Measurements from ENCODE around the gene HEATR1. TPM values are rescaled to one million over a fixed set of nuclear protein-coding genes. Genes with fewer than 3 reads are reported as not detected.

Gene HEATR1
- total RNA-seq, 1 experiment from 2014 or later: 68.3 TPM

GRCh38 chr1:236516929-236517704 lies 87.2 kb downstream of the HEATR1 start:
- intact Hi-C loops (cut with micrococcal nuclease): no loop called here
- Histone ChIP-seq H3K4me2 (ENCODE audit: low read length) (no peak overlapping the region), H3K4me1 (ENCODE audit: control insufficient read depth in 1 of 2, insufficient read depth in 2 of 2, low read length in 2 of 2) (no peaks in the 10 kb centered on the region), H3K27me3 (ENCODE audit: insufficient read depth, low read length) (no peaks in the 10 kb centered on the region), H2AFZ (ENCODE audit: low read depth, low read length, poor library complexity, severe bottlenecking) (no peak overlapping the region), H3K27ac (ENCODE audit: low read depth, low read length) (no peak overlapping the region), H3K79me2 (ENCODE audit: insufficient read depth, low read length) (no peaks in the 10 kb centered on the region), H3K9me2 (ENCODE audit: insufficient read depth) (no peaks in the 10 kb centered on the region), H3K4me3 (replicated peaks in 1 of 2; ENCODE audit: low read depth in 1 of 2, low read length in 2 of 2) (no peak overlapping the region), H3K36me3 (ENCODE audit: control insufficient read depth in 1 of 2, insufficient read depth in 2 of 2, low read length in 2 of 2) (no peaks in the 10 kb centered on the region), H4K20me1 (ENCODE audit: insufficient read depth) (no peaks in the 10 kb centered on the region), H3K9me3 (ENCODE audit: control insufficient read depth in 1 of 2, insufficient read depth in 1 of 2, low read depth in 1 of 2, low read length in 2 of 2) (no peaks in the 10 kb centered on the region), H3K9ac (ENCODE audit: low read length) (no peak overlapping the region)
- ChIA-PET RAD21 (ENCODE audit: low non-redundant PET in 1 of 2, low total read pairs in 2 of 2, uncharacterized antibody in 2 of 2, unreplicated experiment in 2 of 2) (no interaction called here), CTCF (no interaction called here), POLR2A (no interaction called here)
- ATAC-seq (no peak), DNase-seq (ENCODE audit: low read depth, low spot score) (no peak)
- TF ChIP-seq, protein P1, sequence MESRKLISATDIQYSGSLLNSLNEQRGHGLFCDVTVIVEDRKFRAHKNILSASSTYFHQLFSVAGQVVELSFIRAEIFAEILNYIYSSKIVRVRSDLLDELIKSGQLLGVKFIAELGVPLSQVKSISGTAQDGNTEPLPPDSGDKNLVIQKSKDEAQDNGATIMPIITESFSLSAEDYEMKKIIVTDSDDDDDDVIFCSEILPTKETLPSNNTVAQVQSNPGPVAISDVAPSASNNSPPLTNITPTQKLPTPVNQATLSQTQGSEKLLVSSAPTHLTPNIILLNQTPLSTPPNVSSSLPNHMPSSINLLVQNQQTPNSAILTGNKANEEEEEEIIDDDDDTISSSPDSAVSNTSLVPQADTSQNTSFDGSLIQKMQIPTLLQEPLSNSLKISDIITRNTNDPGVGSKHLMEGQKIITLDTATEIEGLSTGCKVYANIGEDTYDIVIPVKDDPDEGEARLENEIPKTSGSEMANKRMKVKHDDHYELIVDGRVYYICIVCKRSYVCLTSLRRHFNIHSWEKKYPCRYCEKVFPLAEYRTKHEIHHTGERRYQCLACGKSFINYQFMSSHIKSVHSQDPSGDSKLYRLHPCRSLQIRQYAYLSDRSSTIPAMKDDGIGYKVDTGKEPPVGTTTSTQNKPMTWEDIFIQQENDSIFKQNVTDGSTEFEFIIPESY (IDR thresholded peaks at IDR 0.05; ENCODE audit: extremely low read depth, insufficient replicate concordance, low read length): no peak
- TF ChIP-seq CTCF (IDR thresholded peaks at IDR 0.05 in 2 of 3, conservative IDR thresholded peaks at IDR 0.05 in 1 of 3; ENCODE audit: borderline replicate concordance in 1 of 3, insufficient read depth in 1 of 3, low read depth in 2 of 3, low read length in 2 of 3): no peak
- TF ChIP-seq ZNF274 (IDR thresholded peaks at IDR 0.05; ENCODE audit: low read depth, low read length): no peak
- no peak for TF ChIP-seq JUND (IDR thresholded peaks at IDR 0.05)
- TF ChIP-seq EGR1 (IDR thresholded peaks at IDR 0.05; ENCODE audit: low read depth): no peak
- no peak for TF ChIP-seq SP1 (IDR thresholded peaks at IDR 0.05; ENCODE audit: low read depth)
- TF ChIP-seq CBX3 (IDR thresholded peaks at IDR 0.05; ENCODE audit: low read depth): no peak
- TF ChIP-seq TCF7L2 (IDR thresholded peaks at IDR 0.05; ENCODE audit: borderline replicate concordance, extremely low read depth, insufficient read depth, insufficient read length): no peak
- no peak for TF ChIP-seq CEBPB (IDR thresholded peaks at IDR 0.05; ENCODE audit: low read depth)
- TF ChIP-seq RAD21 (IDR thresholded peaks at IDR 0.05; ENCODE audit: low read depth): no peak
- no peak for TF ChIP-seq YY1 (IDR thresholded peaks at IDR 0.05; ENCODE audit: extremely low read depth, insufficient replicate concordance, low read depth, low read length)
- no TSS peak for BruUV-seq (replicated peaks)

Measured in HCT116 (cell line).